ENCODE measurements around the gene ASTN1.

ASTN1 gene

GRCh38 chr1:177162243-177162642 is 2.3 kb downstream of the ASTN1 start:
- no peak for DNase-seq

- no peak for DNase-seq
Observed at GRCh38 chr1:177146499-177146898, 18.0 kb downstream of the ASTN1 start.

- DNase-seq, result no peak
Observed at GRCh38 chr1:177145106-177146070, 19.1 kb downstream of the ASTN1 start.

- no peak for DNase-seq
Observed at GRCh38 chr1:177142791-177143271, 21.7 kb downstream of the ASTN1 start.

- DNase-seq, result no peak
Observed at GRCh38 chr1:177142010-177142409, 22.5 kb downstream of the ASTN1 start.

GRCh38 chr1:177138347-177138746 is 26.2 kb downstream of the ASTN1 start:
- no peak for DNase-seq

GRCh38 chr1:177137814-177138213 is 26.7 kb downstream of the ASTN1 start:
- DNase-seq, result no peak

GRCh38 chr1:177135250-177135649 is 29.3 kb downstream of the ASTN1 start:
- DNase-seq, result no peak

GRCh38 chr1:177133977-177134538 is 30.5 kb downstream of the ASTN1 start:
- DNase-seq, result no peak

- no peak for DNase-seq
Observed at GRCh38 chr1:177132141-177132540, 32.4 kb downstream of the ASTN1 start.

GRCh38 chr1:177131723-177132122 is 32.8 kb downstream of the ASTN1 start:
- no peak for DNase-seq

- no peak for DNase-seq
Observed at GRCh38 chr1:177130451-177130945, 34.0 kb downstream of the ASTN1 start.

- DNase-seq, result no peak
Observed at GRCh38 chr1:177128665-177129281, 35.7 kb downstream of the ASTN1 start.

- no peak for DNase-seq
Observed at GRCh38 chr1:177126267-177126666, 38.2 kb downstream of the ASTN1 start.

- DNase-seq, result no peak
Observed at GRCh38 chr1:177124577-177125278, 39.8 kb downstream of the ASTN1 start.

- no peak for DNase-seq
Observed at GRCh38 chr1:177122461-177123251, 41.9 kb downstream of the ASTN1 start.

GRCh38 chr1:177119311-177119710 is 45.2 kb downstream of the ASTN1 start:
- DNase-seq, result no peak

GRCh38 chr1:177118901-177119300 is 45.6 kb downstream of the ASTN1 start:
- DNase-seq, result no peak

GRCh38 chr1:177116941-177117340 is 47.6 kb downstream of the ASTN1 start:
- no peak for DNase-seq

GRCh38 chr1:177106614-177107365 is 57.7 kb downstream of the ASTN1 start:
- no peak for DNase-seq

- DNase-seq, result no peak
Observed at GRCh38 chr1:177106196-177106595, 58.3 kb downstream of the ASTN1 start.
